Duodenal mucosa (tissue), 2 donors: Measurements from ENCODE around the gene ILK.

Source experiments
- H3K27ac ChIP-seq: one replicate; pipeline ENCODE4 v1.7.0; 2013; ENCODE audit warnings: low read depth, low read length
- H3K27me3 ChIP-seq, 2 donors: one replicate each; pipeline ENCODE4 v1.7.0; 2013; ENCODE audit warnings: low read length in 2 of 2, control low read depth in 1 of 2; ENCODE audit not compliant: insufficient read depth in 2 of 2, control insufficient read depth in 1 of 2
- H3K36me3 ChIP-seq, 2 donors: one replicate each; pipeline ENCODE4 v1.7.0; 2013; ENCODE audit warnings: low read length in 2 of 2, control low read depth in 1 of 2; ENCODE audit not compliant: insufficient read depth in 2 of 2, control insufficient read depth in 1 of 2
- H3K4me1 ChIP-seq, 2 donors: one replicate each; pipeline ENCODE4 v1.7.0; 2013; ENCODE audit warnings: low read length in 2 of 2, control low read depth in 1 of 2; ENCODE audit not compliant: insufficient read depth in 2 of 2, control insufficient read depth in 1 of 2
- H3K4me3 ChIP-seq, 2 donors: one replicate each; pipeline ENCODE4 v1.7.0; 2013; ENCODE audit warnings: low read length in 2 of 2, low read depth in 1 of 2
- H3K9ac ChIP-seq, 2 donors: one replicate each; pipeline ENCODE4 v1.7.0; 2013; ENCODE audit warnings: low read length in 2 of 2, low read depth in 1 of 2
- H3K9me3 ChIP-seq, 2 donors: one replicate each; pipeline ENCODE4 v1.7.0; 2013; ENCODE audit warnings: low read length in 2 of 2, control low read depth in 1 of 2; ENCODE audit not compliant: control insufficient read depth in 1 of 2

ILK gene

GRCh38 chr11:6656584-6656915 is 53.0 kb downstream of the ILK start:
- no peaks in the 10 kb centered on the region for H3K4me1 ChIP-seq
- peaks cover 32 to 33% of the 10 kb centered on the region in 2 donors for H3K27me3 ChIP-seq
- H3K9ac ChIP-seq = peak overlapping the region in 1 of 2 donors; percentile 43
- H3K4me3 ChIP-seq = peak overlapping the region in 1 of 2 donors; percentile 53
- H3K36me3 ChIP-seq = no peaks in the 10 kb centered on the region
- no peaks in the 10 kb centered on the region for H3K9me3 ChIP-seq
- H3K27ac ChIP-seq = no peak overlapping the region

- H3K4me1 ChIP-seq = no peaks in the 10 kb centered on the region
- H3K27me3 ChIP-seq = peaks cover 29 to 33% of the 10 kb centered on the region in 2 donors
- no peaks in the 10 kb centered on the region for H3K9me3 ChIP-seq
- H3K27ac ChIP-seq = no peak overlapping the region
- no peak overlapping the region for H3K9ac ChIP-seq
- no peak overlapping the region for H3K4me3 ChIP-seq
- H3K36me3 ChIP-seq = no peaks in the 10 kb centered on the region
Observed at GRCh38 chr11:6656936-6657335, 53.4 kb downstream of the ILK start.

GRCh38 chr11:6657346-6657745 is 53.8 kb downstream of the ILK start:
- H3K27me3 ChIP-seq = peaks cover 29 to 33% of the 10 kb centered on the region in 2 donors

GRCh38 chr11:6658647-6659046 is 55.1 kb downstream of the ILK start:
- H3K36me3 ChIP-seq = no peaks in the 10 kb centered on the region
- peaks cover 22 to 33% of the 10 kb centered on the region in 2 donors for H3K27me3 ChIP-seq
- no peak overlapping the region for H3K27ac ChIP-seq
- no peak overlapping the region for H3K4me3 ChIP-seq
- no peaks in the 10 kb centered on the region for H3K9me3 ChIP-seq
- H3K4me1 ChIP-seq = no peaks in the 10 kb centered on the region
- H3K9ac ChIP-seq = no peak overlapping the region

More at GRCh38 chr11:6657346-6657745, 53.8 kb downstream of the ILK start:
- Histone ChIP-seq H3K4me3 (no peak overlapping the region), H3K9ac (no peak overlapping the region), H3K4me1 (no peaks in the 10 kb centered on the region), H3K27ac (no peak overlapping the region), H3K36me3 (no peaks in the 10 kb centered on the region), H3K9me3 (no peaks in the 10 kb centered on the region)
